IMR-90 (cell line): ENCODE measurements around the gene DHDH. TPM values are rescaled to one million over a fixed set of nuclear protein-coding genes. Genes with fewer than 3 reads are reported as not detected.

Experiments
- ATAC-seq: fragments of 200-7000 bp; cut with Tn5 transposase; 2 replicates; pipeline ENCODE4 v1.9.1; 2020; ENCODE audit warnings: low read depth, mild to moderate bottlenecking, moderate library complexity
- BruUV-seq: library from RNA; stranded (reverse); fragments of 400-500 nt; replicated peaks from 2 replicates; lab custom pipeline; 2021; lab: Mats Ljungman, UMichigan
- CTCF ChIA-PET: fragments of 300-600 bp; formaldehyde crosslinking; extraction: SDS; loops from one replicate; lab custom pipeline; 2021; ENCODE audit warnings: antibody characterized with exemption; lab: Yijun Ruan, JAX
- POLR2A ChIA-PET: fragments of 300-600 bp; sonication (Branson Sonifier 250); formaldehyde crosslinking; loops from one replicate; lab custom pipeline; 2022; ENCODE audit warnings: antibody characterized with exemption; ENCODE audit not compliant: unreplicated experiment; lab: Charles Lee
- DNase-seq: peaks from one replicate; pipeline ENCODE4 v3.0.0; 2013
- H2AFZ ChIP-seq: replicated peaks from 2 replicates; pipeline ENCODE3; 2013; ENCODE audit warnings: low read length, mild to moderate bottlenecking; ENCODE audit not compliant: poor library complexity
- H2AK5ac ChIP-seq: 2 replicates; pipeline ENCODE4 v1.6.1; 2013; ENCODE audit warnings: low read depth, low read length, inconsistent platforms
- H2AK9ac ChIP-seq: replicated peaks from 2 replicates; pipeline ENCODE3; 2013; ENCODE audit warnings: mild to moderate bottlenecking, low read depth, low read length, moderate library complexity; ENCODE audit not compliant: poor library complexity
- H2BK120ac ChIP-seq: 2 replicates; pipeline ENCODE4 v1.6.1; 2013; ENCODE audit warnings: low read depth, low read length, inconsistent platforms
- H2BK15ac ChIP-seq: 3 replicates; pipeline ENCODE4 v1.6.1; 2013; ENCODE audit warnings: low read depth, low read length, inconsistent platforms
- H2BK20ac ChIP-seq: 2 replicates; pipeline ENCODE4 v1.6.1; 2013; ENCODE audit warnings: low read depth, mild to moderate bottlenecking, inconsistent platforms, low read length, moderate library complexity
- H2BK5ac ChIP-seq: 2 replicates; pipeline ENCODE4 v1.6.1; 2013; ENCODE audit warnings: mild to moderate bottlenecking, low read depth, low read length, inconsistent platforms; ENCODE audit not compliant: poor library complexity, severe bottlenecking
- H3K14ac ChIP-seq: replicated peaks from 2 replicates; pipeline ENCODE4 v1.6.1; 2013; ENCODE audit warnings: low read depth, low read length, inconsistent platforms
- H3K18ac ChIP-seq: 2 replicates; pipeline ENCODE4 v1.6.1; 2013; ENCODE audit warnings: low read depth, low read length, control low read depth
- H3K23ac ChIP-seq: 2 replicates; pipeline ENCODE4 v1.6.1; 2013; ENCODE audit warnings: low read depth, low read length, inconsistent platforms
- H3K27ac ChIP-seq: 2 replicates; pipeline ENCODE4 v1.5.1; 2013; ENCODE audit warnings: mild to moderate bottlenecking, control low read depth, low read length; ENCODE audit not compliant: insufficient read depth
- H3K27me3 ChIP-seq: 2 replicates; pipeline ENCODE4 v1.6.1; 2013; ENCODE audit warnings: low read length; ENCODE audit not compliant: control insufficient read depth, insufficient read depth
- H3K36me3 ChIP-seq: 2 replicates; pipeline ENCODE4 v1.6.1; 2013; ENCODE audit warnings: low read length, mixed read lengths; ENCODE audit not compliant: control insufficient read depth, insufficient read depth
- H3K4ac ChIP-seq: 2 replicates; pipeline ENCODE4 v1.6.1; 2013; ENCODE audit warnings: low read depth, low read length, inconsistent platforms
- H3K4me1 ChIP-seq: 2 replicates; pipeline ENCODE4 v1.6.1; 2013; ENCODE audit warnings: low read length, mixed read lengths; ENCODE audit not compliant: control insufficient read depth, insufficient read depth
- H3K4me2 ChIP-seq: 2 replicates; pipeline ENCODE4 v1.6.1; 2013; ENCODE audit warnings: low read depth, mild to moderate bottlenecking, control low read depth, low read length, moderate library complexity
- H3K4me3 ChIP-seq: 2 replicates; pipeline ENCODE4 v1.5.1; 2013; ENCODE audit warnings: low read depth, mild to moderate bottlenecking, control low read depth, low read length, moderate library complexity; ENCODE audit not compliant: insufficient read depth
- H3K56ac ChIP-seq: 2 replicates; pipeline ENCODE4 v1.6.1; 2013; ENCODE audit warnings: low read length, inconsistent platforms; ENCODE audit not compliant: insufficient read depth; ENCODE audit errors: extremely low read depth
- H3K79me1 ChIP-seq, 2 experiments: 2 replicates each; pipeline ENCODE4 v1.6.1; 2013; ENCODE audit warnings: low read length in 2 of 2, inconsistent platforms in 1 of 2, low read depth in 1 of 2
- H3K9ac ChIP-seq: 2 replicates; pipeline ENCODE4 v1.6.1; 2013; ENCODE audit warnings: low read depth, low read length, control low read depth
- H3K9me1 ChIP-seq: 2 replicates; pipeline ENCODE4 v1.6.1; 2013; ENCODE audit warnings: low read length, inconsistent platforms; ENCODE audit not compliant: insufficient read depth
- H3K9me3 ChIP-seq: 2 replicates; pipeline ENCODE4 v1.6.1; 2013; ENCODE audit warnings: low read length; ENCODE audit not compliant: control insufficient read depth, insufficient read depth
- H4K20me1 ChIP-seq: 2 replicates; pipeline ENCODE4 v1.6.1; 2013; ENCODE audit warnings: low read length, inconsistent platforms; ENCODE audit not compliant: insufficient read depth
- H4K5ac ChIP-seq: 2 replicates; pipeline ENCODE4 v1.6.1; 2013; ENCODE audit warnings: mild to moderate bottlenecking, low read depth, low read length, control low read depth
- H4K8ac ChIP-seq, 2 experiments: 2 replicates each; pipeline ENCODE4 v1.6.1; 2013; ENCODE audit warnings: low read depth in 2 of 2, low read length in 2 of 2, control low read depth in 1 of 2, inconsistent platforms in 1 of 2
- H4K91ac ChIP-seq: 2 replicates; pipeline ENCODE4 v1.6.1; 2013; ENCODE audit warnings: low read depth, low read length, inconsistent platforms; ENCODE audit not compliant: insufficient read depth
- BHLHE40 ChIP-seq: fragments of 150-350 bp; IDR thresholded peaks from 2 replicates; pipeline ENCODE4 v1.6.1; 2016; ENCODE audit warnings: mild to moderate bottlenecking, low read depth, low read length
- FOS ChIP-seq: fragments of 150-350 bp; IDR thresholded peaks from 2 replicates; pipeline ENCODE4 v1.6.1; 2016; ENCODE audit warnings: low read depth, low read length
- MAFK ChIP-seq: IDR thresholded peaks from 2 replicates; pipeline ENCODE4 v1.6.1; 2012; ENCODE audit warnings: low read depth, low read length, improper control_type of control experiment
- MAZ ChIP-seq: IDR thresholded peaks from 2 replicates; pipeline ENCODE4 v1.6.1; 2012; ENCODE audit warnings: low read depth, mild to moderate bottlenecking, low read length, improper control_type of control experiment, moderate library complexity, borderline replicate concordance
- MXI1 ChIP-seq: IDR thresholded peaks from 2 replicates; pipeline ENCODE4 v1.6.1; 2012; ENCODE audit warnings: low read depth, mild to moderate bottlenecking, low read length, moderate library complexity, borderline replicate concordance
- NFE2L2 ChIP-seq: fragments of 150-350 bp; IDR thresholded peaks from 2 replicates; pipeline ENCODE4 v1.6.1; 2016; ENCODE audit warnings: low read depth, mild to moderate bottlenecking, low read length
- RCOR1 ChIP-seq: IDR thresholded peaks from 2 replicates; pipeline ENCODE4 v1.6.1; 2012; ENCODE audit warnings: mild to moderate bottlenecking, low read length, improper control_type of control experiment; ENCODE audit not compliant: insufficient replicate concordance
- WGBS, 2 experiments: methylation state at CpG; one replicate each; pipeline versions ENCODE4 v1.1.5 to v1.1.7; 2013; ENCODE audit warnings: missing lambda C conversion rate in 2 of 2; ENCODE audit not compliant: insufficient read length in 1 of 2; ENCODE audit errors: extremely low coverage in 2 of 2; 5-methylcytosine and 5-hydroxymethylcytosine counted together
- dilution Hi-C: fragments of 300-500 bp; cut with HindIII; formaldehyde crosslinking; loops from one replicate; pipeline ENCODE4 v1.14.3; 2018; ENCODE audit warnings: low sequenced_read_pairs; ENCODE audit not compliant: unreplicated experiment
- in situ Hi-C: fragments of 300-500 bp; cut with MboI; formaldehyde crosslinking; loops from 3 replicates; pipeline ENCODE4 v1.14.3; 2019; ENCODE audit warnings: low sequenced_read_pairs, inconsistent platforms, mixed read lengths
- intact Hi-C: fragments of 100-400 bp; cut with micrococcal nuclease; formaldehyde crosslinking; loops from 2 replicates; pipeline ENCODE4 v1.10.0; 2022
- polyA plus RNA-seq, 3 experiments: library from polyadenylated mRNA; depleted of rRNA; stranded (reverse); fragments of >200 nt; gene quantifications; 2 replicates each; pipeline ENCODE4 v1.2.3, GENCODE V29; 2012; ENCODE audit warnings: low replicate concordance in 1 of 3
- total RNA-seq: library from RNA; depleted of rRNA; stranded (reverse); fragments of >200 nt; gene quantifications from 2 replicates; pipeline ENCODE4 v1.2.3, GENCODE V29; 2012
- TF ChIP-seq, protein P1 (sequence below): conservative IDR thresholded peaks from 2 replicates; pipeline ENCODE4 v1.5.1; 2012; ENCODE audit warnings: mild to moderate bottlenecking, low read depth, low read length, improper control_type of control experiment

The DHDH gene
- total and polyA plus RNA-seq, 2 of the 4 experiments (the other 2 are of a cell fraction) = 0.36 to 0.53 TPM

DNA sequence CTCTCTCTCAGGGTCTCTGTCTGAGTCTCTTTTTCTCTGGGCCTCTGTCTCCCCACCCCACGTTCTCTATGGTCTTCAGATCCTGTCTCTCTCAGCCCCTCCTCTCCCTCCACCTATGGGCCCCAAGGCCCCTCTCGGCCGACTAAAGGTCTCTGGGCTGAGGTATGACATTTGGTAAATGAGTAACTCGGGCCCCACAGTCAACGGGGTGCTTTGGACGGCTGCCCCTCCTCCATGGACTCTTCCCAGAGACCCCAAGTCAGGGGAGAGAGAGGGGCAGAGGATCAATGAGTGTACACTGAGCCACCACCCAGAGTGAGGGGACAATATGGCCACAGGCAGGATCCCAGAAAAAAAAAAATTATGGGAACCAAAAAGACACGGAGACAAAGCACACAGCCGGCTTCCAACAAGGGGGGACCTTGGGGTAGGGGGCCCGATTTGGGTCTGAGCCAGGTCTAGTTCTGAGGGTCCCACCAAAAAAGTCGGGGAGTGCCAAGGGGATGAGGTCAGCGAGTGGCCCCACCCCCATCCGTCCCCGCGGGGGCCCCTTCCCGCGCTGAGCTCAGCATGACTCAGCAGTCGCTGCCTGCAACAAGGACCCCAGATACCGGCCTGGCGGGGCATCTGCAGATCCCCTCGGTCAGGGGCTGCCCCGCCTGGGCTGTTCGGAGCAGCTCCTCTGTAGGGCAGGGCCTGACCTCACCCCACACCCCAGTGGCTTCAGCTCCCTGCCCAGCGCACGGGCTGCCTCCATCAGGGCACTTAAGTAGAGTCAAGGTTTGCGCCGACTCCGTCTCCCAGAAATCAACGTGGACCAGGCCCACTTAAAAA lies 30.1 kb downstream of the DHDH start:
- peak overlapping the region; percentile 98 for H3K14ac ChIP-seq
- H4K5ac ChIP-seq = peak overlapping the region; percentile 97
- H2AK5ac ChIP-seq = peak overlapping the region; percentile 94
- peak overlapping the region; percentile 99 for H2BK5ac ChIP-seq
- H3K27ac ChIP-seq = peak overlapping the region; percentile 96
- peak overlapping the region; percentile 88 for H3K56ac ChIP-seq
- H3K4ac ChIP-seq = peak overlapping the region; percentile 99
- peaks cover 34% of the 10 kb centered on the region for H4K20me1 ChIP-seq
- peak overlapping the region; percentile 89; the same call in 2 of the 3 replicates for H2BK15ac ChIP-seq
- H4K91ac ChIP-seq = peak overlapping the region; percentile 98
- ATAC-seq = peak; percentile 18
- H2AK9ac ChIP-seq = peak overlapping the region; percentile 91
- H3K36me3 ChIP-seq = peaks cover 21% of the 10 kb centered on the region
- 0 out of 2 replicates have a peak, but pooled peaks have one; percentile 15 for TF ChIP-seq BHLHE40
- TF ChIP-seq MAZ = peak; percentile 97
- no peak for TF ChIP-seq RCOR1
- TF ChIP-seq NFE2L2 = peak; percentile 98
- peak; percentile 90 for TF ChIP-seq MAFK
- TF ChIP-seq, protein P1, sequence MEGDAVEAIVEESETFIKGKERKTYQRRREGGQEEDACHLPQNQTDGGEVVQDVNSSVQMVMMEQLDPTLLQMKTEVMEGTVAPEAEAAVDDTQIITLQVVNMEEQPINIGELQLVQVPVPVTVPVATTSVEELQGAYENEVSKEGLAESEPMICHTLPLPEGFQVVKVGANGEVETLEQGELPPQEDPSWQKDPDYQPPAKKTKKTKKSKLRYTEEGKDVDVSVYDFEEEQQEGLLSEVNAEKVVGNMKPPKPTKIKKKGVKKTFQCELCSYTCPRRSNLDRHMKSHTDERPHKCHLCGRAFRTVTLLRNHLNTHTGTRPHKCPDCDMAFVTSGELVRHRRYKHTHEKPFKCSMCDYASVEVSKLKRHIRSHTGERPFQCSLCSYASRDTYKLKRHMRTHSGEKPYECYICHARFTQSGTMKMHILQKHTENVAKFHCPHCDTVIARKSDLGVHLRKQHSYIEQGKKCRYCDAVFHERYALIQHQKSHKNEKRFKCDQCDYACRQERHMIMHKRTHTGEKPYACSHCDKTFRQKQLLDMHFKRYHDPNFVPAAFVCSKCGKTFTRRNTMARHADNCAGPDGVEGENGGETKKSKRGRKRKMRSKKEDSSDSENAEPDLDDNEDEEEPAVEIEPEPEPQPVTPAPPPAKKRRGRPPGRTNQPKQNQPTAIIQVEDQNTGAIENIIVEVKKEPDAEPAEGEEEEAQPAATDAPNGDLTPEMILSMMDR = no peak
- peak; percentile 78 for TF ChIP-seq FOS
- TF ChIP-seq MXI1 = no peak
- intact Hi-C loops (loop anchor here (2.0 to 10.0 kb wide), 2 partner anchors 89 to 319 kb away; partner anchors contain the start of gene CA11), dilution Hi-C loops (no loop called here), in situ Hi-C loops (loop anchor here (5.0 to 10.0 kb wide), 2 partner anchors 71 to 319 kb away; partner anchors contain the start of gene CA11)
- peak overlapping the region; percentile 99 for H3K23ac ChIP-seq
- peak overlapping the region; percentile 63 to 92 for H4K8ac ChIP-seq
- ChIA-PET POLR2A (interaction anchor here (0.6 to 1.3 kb wide), 6 partner anchors 9 to 119 kb away, joined by 3 to 8 read pairs (median 4); partner anchors contain the start of genes BAX, NUCB1 and PPP1R15A), CTCF (interaction anchor here (1.3 kb wide), 1 partner anchor 30 kb away, joined by 3 read pairs; the partner anchor contains the start of gene RUVBL2)
- H3K27me3 ChIP-seq = no peaks in the 10 kb centered on the region
- 0 out of 2 replicates have a peak overlapping the region, but pooled peaks have one; percentile 2 for H3K4me3 ChIP-seq
- peak overlapping the region; percentile 70 for H3K9ac ChIP-seq
- DNase-seq = peak; percentile 71
- H2BK120ac ChIP-seq = peak overlapping the region; percentile 99
- H3K9me3 ChIP-seq = no peaks in the 10 kb centered on the region
- peaks cover 0 to 67% of the 10 kb centered on the region in 2 experiments; a peak in 3 of 4 replicates for H3K79me1 ChIP-seq
- 9% methylated on average over 6 of the region's 28 CpGs; no CpG with 5 or more reads in 1 of the 2 experiments for WGBS, 2 experiments
- H3K4me2 ChIP-seq = peak overlapping the region; percentile 49
- H3K9me1 ChIP-seq = peaks cover 11% of the 10 kb centered on the region
- peak overlapping the region; percentile 99 for H2BK20ac ChIP-seq
- H3K4me1 ChIP-seq = peaks cover 20% of the 10 kb centered on the region
- BruUV-seq = no TSS peak
- H3K18ac ChIP-seq = peak overlapping the region; percentile 96
- H2AFZ ChIP-seq = peak overlapping the region; percentile 82
